Endothelial cell of umbilical vein (primary cell): ENCODE data around the gene TMC3. TPM values are rescaled to one million over a fixed set of nuclear protein-coding genes. Genes with fewer than 3 reads are reported as not detected.

Experiments used
- BruUV-seq: library from RNA; stranded (reverse); fragments of 400-500 nt; replicated peaks from 2 replicates; lab custom pipeline; 2021; lab: Mats Ljungman, UMichigan
- CTCF ChIA-PET: fragments of 300-600, 350-600 bp; sonication (Branson Sonifier 250); formaldehyde crosslinking; loops from one replicate; lab custom pipeline; 2021; ENCODE audit warnings: antibody characterized with exemption, inconsistent platforms; lab: Charles Lee
- POLR2A ChIA-PET: fragments of 300-600, 350-600 bp; sonication (Branson Sonifier 250); formaldehyde crosslinking; loops from one replicate; lab custom pipeline; 2021; ENCODE audit warnings: antibody characterized with exemption, inconsistent platforms; lab: Charles Lee
- DNase-seq: peaks from one replicate; pipeline ENCODE4 v3.0.0-alpha.2; 2011; ENCODE audit warnings: low read depth, low spot score
- FAIRE-seq: peaks from 2 replicates; lab custom pipeline; 2011; peaks lifted over from hg19 to GRCh38; lab: Jason Lieb, UNC
- H2AFZ ChIP-seq: 2 replicates; pipeline ENCODE4 v1.6.0; 2012; ENCODE audit warnings: low read depth, low read length, control low read depth, inconsistent platforms
- H3K27ac ChIP-seq: 2 replicates; pipeline ENCODE4 v1.5.1; 2011; ENCODE audit warnings: low read depth, mild to moderate bottlenecking, control low read depth, low read length, moderate library complexity; ENCODE audit not compliant: insufficient read depth
- H3K27me3 ChIP-seq, 2 experiments: 2 replicates each; pipeline versions ENCODE4 v1.6.0 to v1.6.1; 2011; ENCODE audit warnings: low read length in 2 of 2, mixed read lengths in 1 of 2; ENCODE audit not compliant: control insufficient read depth in 2 of 2, insufficient read depth in 2 of 2
- H3K36me3 ChIP-seq, 2 experiments: 2 replicates in 1 of 2; 3 replicates in 1 of 2; pipeline ENCODE4 v1.5.1; 2011; ENCODE audit warnings: low read length in 2 of 2, mild to moderate bottlenecking in 1 of 2, moderate library complexity in 1 of 2; ENCODE audit not compliant: control insufficient read depth in 2 of 2, insufficient read depth in 2 of 2; ENCODE audit errors: extremely low read depth in 1 of 2
- H3K4me1 ChIP-seq: 3 replicates; pipeline ENCODE4 v1.5.1; 2011; ENCODE audit warnings: mild to moderate bottlenecking, low read length; ENCODE audit not compliant: control insufficient read depth, insufficient read depth; ENCODE audit errors: extremely low read depth
- H3K4me2 ChIP-seq: 2 replicates; pipeline ENCODE4 v1.6.1; 2011; ENCODE audit warnings: low read length, control low read depth, mixed read lengths; ENCODE audit not compliant: insufficient read depth
- H3K4me3 ChIP-seq, 3 experiments: fragments of 200-600 bp in 1 of 3; sonication (generic), shearing (Covaris generic) in 1 of 3; replicated peaks in 1 of 3; 2 replicates each; pipeline ENCODE4 v1.5.1; 2011 to 2016; ENCODE audit warnings: control low read depth in 3 of 3, low read length in 3 of 3, mild to moderate bottlenecking in 2 of 3, inconsistent platforms in 1 of 3, low read depth in 1 of 3, moderate library complexity in 1 of 3; ENCODE audit not compliant: insufficient read depth in 1 of 3
- H3K79me2 ChIP-seq: 2 replicates; pipeline ENCODE4 v1.6.0; 2012; ENCODE audit warnings: low read length, inconsistent platforms; ENCODE audit not compliant: control insufficient read depth, insufficient read depth
- H3K9ac ChIP-seq: replicated peaks from 2 replicates; pipeline ENCODE3; 2011; ENCODE audit warnings: low read length, control low read depth; ENCODE audit not compliant: insufficient read depth; ENCODE audit errors: extremely low read depth
- H3K9me1 ChIP-seq: replicated peaks from 3 replicates; pipeline ENCODE4 v1.6.0; 2011; ENCODE audit warnings: mild to moderate bottlenecking, low read length; ENCODE audit not compliant: control insufficient read depth, insufficient read depth; ENCODE audit errors: extremely low read depth
- H3K9me3 ChIP-seq: replicated peaks from 2 replicates; pipeline ENCODE4 v1.5.1; 2012; ENCODE audit warnings: low read length, inconsistent platforms; ENCODE audit not compliant: control insufficient read depth, insufficient read depth
- H4K20me1 ChIP-seq: replicated peaks from 2 replicates; pipeline ENCODE3; 2011; ENCODE audit warnings: mild to moderate bottlenecking, low read length; ENCODE audit not compliant: control insufficient read depth, insufficient read depth; ENCODE audit errors: extremely low read depth
- EZH2 ChIP-seq: IDR thresholded peaks from 2 replicates; pipeline ENCODE4 v1.6.1; 2012; ENCODE audit warnings: borderline replicate concordance, low read depth, mild to moderate bottlenecking, moderate library complexity, low read length, inconsistent platforms; ENCODE audit not compliant: severe bottlenecking
- FOS ChIP-seq: IDR thresholded peaks from 2 replicates; pipeline ENCODE4 v1.6.1; 2011; ENCODE audit warnings: mild to moderate bottlenecking, low read length, moderate library complexity, borderline replicate concordance; ENCODE audit not compliant: insufficient read depth
- GATA2 ChIP-seq: IDR thresholded peaks from 2 replicates; pipeline ENCODE4 v1.7.0; 2011; ENCODE audit warnings: low read depth, mild to moderate bottlenecking, moderate library complexity, mixed read lengths, low read length; ENCODE audit not compliant: insufficient read length, insufficient read depth
- JUN ChIP-seq: IDR thresholded peaks from 2 replicates; pipeline ENCODE4 v1.6.1; 2011; ENCODE audit warnings: borderline replicate concordance, low read depth; ENCODE audit not compliant: insufficient read length, insufficient read depth
- MYC ChIP-seq: IDR thresholded peaks from one replicate; pipeline ENCODE4 v1.6.1; 2011; ENCODE audit warnings: mild to moderate bottlenecking, low read depth, low read length
- POLR2A ChIP-seq: IDR thresholded peaks from 2 replicates; pipeline ENCODE4 v1.6.1; 2012; ENCODE audit warnings: low read depth, mild to moderate bottlenecking, control low read depth, low read length
- POLR2AphosphoS5 ChIP-seq: IDR thresholded peaks from 2 replicates; pipeline ENCODE4 v1.6.1; 2012; ENCODE audit warnings: low read depth, mild to moderate bottlenecking, control low read depth, low read length, moderate library complexity; ENCODE audit not compliant: insufficient read depth
- dilution Hi-C: fragments of 300-500 bp; cut with MboI; formaldehyde crosslinking; loops from one replicate; pipeline ENCODE4 v1.15.0; 2019; ENCODE audit warnings: low sequenced_read_pairs; ENCODE audit not compliant: extremely low pct_ligation_motif_present
- intact Hi-C: fragments of 100-400 bp; cut with micrococcal nuclease; formaldehyde crosslinking; loops from one replicate; pipeline ENCODE4 v1.10.0; 2022
- polyA plus RNA-seq, 4 experiments: library from polyadenylated mRNA; depleted of rRNA in 3 of 4; stranded (reverse) in 3 of 4; unstranded in 1 of 4; fragments of >200 nt; gene quantifications; 2 replicates each; pipeline versions ENCODE4 v1.2.1 to v1.2.3, GENCODE V29; 2011 to 2012; ENCODE audit warnings: missing spikeins in 1 of 4
- total RNA-seq: library from RNA; stranded (reverse); gene quantifications from 2 replicates; pipeline ENCODE4 v1.2.3, GENCODE V29; 2021
- TF ChIP-seq, protein P1 (sequence below), 2 donors: IDR thresholded peaks; 1 replicate in 1 of 2; 2 replicates in 1 of 2; pipeline ENCODE4 v1.5.1; 2011; ENCODE audit warnings: low read length in 2 of 2, mild to moderate bottlenecking in 2 of 2, moderate library complexity in 2 of 2, control low read depth in 1 of 2, inconsistent platforms in 1 of 2, low read depth in 1 of 2; ENCODE audit not compliant: insufficient read depth in 1 of 2; ENCODE audit errors: extremely low read depth in 1 of 2
- TF ChIP-seq, protein P2 (sequence below): IDR thresholded peaks from 2 replicates; pipeline ENCODE4 v1.6.1; 2011; ENCODE audit not compliant: insufficient read depth, insufficient read length

Gene TMC3
- total and polyA plus RNA-seq, 2 donors (not counting 3 experiments of a cell fraction or from before 2014, with no cell fraction given): not detected

DNA sequence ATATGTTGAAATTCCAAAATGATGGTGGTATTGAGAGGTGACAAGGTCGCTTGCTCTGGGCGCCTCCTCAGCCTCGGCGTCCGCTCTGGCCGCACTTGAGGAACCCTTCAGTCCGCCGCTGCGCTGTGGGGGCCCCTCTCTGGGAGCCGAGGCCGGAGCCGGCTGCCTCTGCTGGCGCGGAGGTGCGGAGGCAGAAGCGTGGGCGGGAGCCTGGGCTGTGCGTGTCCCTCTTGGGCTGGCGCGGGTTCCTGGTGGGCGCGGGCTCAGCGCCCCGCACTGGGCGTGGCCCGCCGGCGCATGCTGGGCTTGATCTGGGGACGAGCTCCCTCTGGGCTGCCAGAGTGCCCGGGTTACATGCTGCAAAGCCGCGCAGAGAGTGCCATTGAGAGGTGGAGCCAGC, 39.8 kb upstream of the TMC3 start:
- ChIA-PET POLR2A (no interaction called here), CTCF (interaction anchor here (1.7 kb wide), 1 partner anchor 13 kb away, joined by 5 read pairs; no protein-coding TSS in a partner anchor)
- peaks cover 0 to 2% of the 10 kb centered on the region in 2 experiments for H3K27me3 ChIP-seq
- H3K9me1 ChIP-seq: no peaks in the 10 kb centered on the region
- no peak overlapping the region for H3K4me2 ChIP-seq
- no peak overlapping the region for H3K9ac ChIP-seq
- no peak overlapping the region for H3K4me3 ChIP-seq
- no peaks in the 10 kb centered on the region for H4K20me1 ChIP-seq
- H3K4me1 ChIP-seq: no peaks in the 10 kb centered on the region
- H2AFZ ChIP-seq: no peak overlapping the region
- dilution Hi-C loops (no loop called here), intact Hi-C loops (no loop called here)
- TF ChIP-seq POLR2AphosphoS5 (no peak), FOS (no peak), MYC (no peak), POLR2A (no peak), EZH2 (no peak), JUN (no peak), GATA2 (no peak)
- TF ChIP-seq, protein P1, sequence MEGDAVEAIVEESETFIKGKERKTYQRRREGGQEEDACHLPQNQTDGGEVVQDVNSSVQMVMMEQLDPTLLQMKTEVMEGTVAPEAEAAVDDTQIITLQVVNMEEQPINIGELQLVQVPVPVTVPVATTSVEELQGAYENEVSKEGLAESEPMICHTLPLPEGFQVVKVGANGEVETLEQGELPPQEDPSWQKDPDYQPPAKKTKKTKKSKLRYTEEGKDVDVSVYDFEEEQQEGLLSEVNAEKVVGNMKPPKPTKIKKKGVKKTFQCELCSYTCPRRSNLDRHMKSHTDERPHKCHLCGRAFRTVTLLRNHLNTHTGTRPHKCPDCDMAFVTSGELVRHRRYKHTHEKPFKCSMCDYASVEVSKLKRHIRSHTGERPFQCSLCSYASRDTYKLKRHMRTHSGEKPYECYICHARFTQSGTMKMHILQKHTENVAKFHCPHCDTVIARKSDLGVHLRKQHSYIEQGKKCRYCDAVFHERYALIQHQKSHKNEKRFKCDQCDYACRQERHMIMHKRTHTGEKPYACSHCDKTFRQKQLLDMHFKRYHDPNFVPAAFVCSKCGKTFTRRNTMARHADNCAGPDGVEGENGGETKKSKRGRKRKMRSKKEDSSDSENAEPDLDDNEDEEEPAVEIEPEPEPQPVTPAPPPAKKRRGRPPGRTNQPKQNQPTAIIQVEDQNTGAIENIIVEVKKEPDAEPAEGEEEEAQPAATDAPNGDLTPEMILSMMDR (IDR thresholded peaks at IDR 0.05; ENCODE audit: extremely low read depth in 1 of 2, insufficient read depth in 1 of 2, low read depth in 1 of 2, low read length in 2 of 2): no peak
- TF ChIP-seq, protein P2, sequence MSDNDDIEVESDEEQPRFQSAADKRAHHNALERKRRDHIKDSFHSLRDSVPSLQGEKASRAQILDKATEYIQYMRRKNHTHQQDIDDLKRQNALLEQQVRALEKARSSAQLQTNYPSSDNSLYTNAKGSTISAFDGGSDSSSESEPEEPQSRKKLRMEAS: no peak
- FAIRE-seq (no peak), DNase-seq (no peak)
- no TSS peak for BruUV-seq
- H3K9me3 ChIP-seq: no peaks in the 10 kb centered on the region
- no peak overlapping the region for H3K27ac ChIP-seq
- no peaks in the 10 kb centered on the region for H3K79me2 ChIP-seq
- no peaks in the 10 kb centered on the region for H3K36me3 ChIP-seq
